Lower leg skin (tissue), 3 donors: Measurements from ENCODE around the gene TRIM63.

Experiments
- POLR2A ChIP-seq, 2 donors: fragments of 450-650 bp; IDR thresholded peaks; one replicate each; pipeline ENCODE4 v1.6.1; 2016 to 2017; ENCODE audit warnings: antibody characterized with exemption in 2 of 2, mild to moderate bottlenecking in 1 of 2, moderate library complexity in 1 of 2
- TF ChIP-seq, protein P1 (sequence below), 3 donors: fragments of 450-650 bp; IDR thresholded peaks; one replicate each; pipeline ENCODE4 v1.5.1; 2016; ENCODE audit warnings: antibody characterized with exemption in 3 of 3, mild to moderate bottlenecking in 3 of 3, moderate library complexity in 2 of 3

DNA sequence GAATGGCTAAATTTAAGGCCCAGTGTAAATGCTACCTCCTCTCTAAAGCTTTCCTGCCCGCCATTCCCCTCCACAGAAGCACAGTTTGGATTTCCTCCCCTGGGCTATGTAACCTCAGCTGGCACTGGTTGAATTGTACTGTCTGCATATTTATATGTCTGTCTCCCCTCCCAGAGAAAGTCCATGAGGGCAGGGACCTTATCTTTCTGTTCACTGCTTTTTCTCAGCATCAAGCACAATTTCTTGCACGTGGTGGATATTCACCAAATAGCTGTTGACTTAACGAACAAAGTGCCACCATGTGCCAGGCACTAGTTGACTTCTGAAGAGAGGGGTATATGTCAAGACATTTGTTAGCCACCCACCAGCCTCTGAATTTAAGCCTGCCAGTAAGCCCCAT lies 34.7 kb upstream of the TRIM63 start:
- TF ChIP-seq, protein P1, sequence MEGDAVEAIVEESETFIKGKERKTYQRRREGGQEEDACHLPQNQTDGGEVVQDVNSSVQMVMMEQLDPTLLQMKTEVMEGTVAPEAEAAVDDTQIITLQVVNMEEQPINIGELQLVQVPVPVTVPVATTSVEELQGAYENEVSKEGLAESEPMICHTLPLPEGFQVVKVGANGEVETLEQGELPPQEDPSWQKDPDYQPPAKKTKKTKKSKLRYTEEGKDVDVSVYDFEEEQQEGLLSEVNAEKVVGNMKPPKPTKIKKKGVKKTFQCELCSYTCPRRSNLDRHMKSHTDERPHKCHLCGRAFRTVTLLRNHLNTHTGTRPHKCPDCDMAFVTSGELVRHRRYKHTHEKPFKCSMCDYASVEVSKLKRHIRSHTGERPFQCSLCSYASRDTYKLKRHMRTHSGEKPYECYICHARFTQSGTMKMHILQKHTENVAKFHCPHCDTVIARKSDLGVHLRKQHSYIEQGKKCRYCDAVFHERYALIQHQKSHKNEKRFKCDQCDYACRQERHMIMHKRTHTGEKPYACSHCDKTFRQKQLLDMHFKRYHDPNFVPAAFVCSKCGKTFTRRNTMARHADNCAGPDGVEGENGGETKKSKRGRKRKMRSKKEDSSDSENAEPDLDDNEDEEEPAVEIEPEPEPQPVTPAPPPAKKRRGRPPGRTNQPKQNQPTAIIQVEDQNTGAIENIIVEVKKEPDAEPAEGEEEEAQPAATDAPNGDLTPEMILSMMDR (IDR thresholded peaks at IDR 0.05): no peak
- TF ChIP-seq POLR2A (IDR thresholded peaks at IDR 0.05): no peak
